Chondrocyte (in vitro differentiated cells): Measurements from ENCODE around the gene IFT27. TPM values are rescaled to one million over a fixed set of nuclear protein-coding genes. Genes with fewer than 3 reads are reported as not detected.

Source experiments
- DNase-seq: peaks from one replicate; pipeline ENCODE4 v3.0.0; 2021; ENCODE audit warnings: mixed read lengths, low spot score
- H3K27ac Mint-ChIP-seq: one replicate; pipeline ENCODE4 v1.8.0; 2021; ENCODE audit warnings: mild to moderate bottlenecking, moderate library complexity, mixed read lengths; ENCODE audit not compliant: unreplicated experiment
- H3K27me3 Mint-ChIP-seq: 2 replicates; pipeline ENCODE4 v1.8.0; 2021; ENCODE audit warnings: low read depth, mixed read lengths
- H3K36me3 Mint-ChIP-seq: 2 replicates; pipeline ENCODE4 v1.8.0; 2021; ENCODE audit warnings: low read depth, mixed read lengths
- H3K4me1 Mint-ChIP-seq: 2 replicates; pipeline ENCODE4 v1.8.0; 2021; ENCODE audit warnings: low read depth, mild to moderate bottlenecking, mixed read lengths
- H3K4me3 Mint-ChIP-seq: one replicate; pipeline ENCODE4 v1.8.0; 2021; ENCODE audit warnings: mild to moderate bottlenecking, moderate library complexity, mixed read lengths; ENCODE audit not compliant: unreplicated experiment
- H3K9me3 Mint-ChIP-seq: 2 replicates; pipeline ENCODE4 v1.8.0; 2021; ENCODE audit warnings: low read depth, mixed read lengths
- CTCF ChIP-seq: fragments of 200-600 bp; sonication (generic); IDR thresholded peaks from 2 replicates; pipeline ENCODE4 v1.5.0; 2021; ENCODE audit warnings: antibody characterized with exemption, mild to moderate bottlenecking, moderate library complexity
- total RNA-seq: library from RNA; stranded (reverse); gene quantifications from 3 replicates; pipeline ENCODE4 v1.2.1, GENCODE V29; 2021

IFT27 gene
- total RNA-seq, 1 donor from 2014 or later, result 24.4 TPM

GRCh38 chr22:36727110-36727509, 48.8 kb downstream of the IFT27 start:
- Mint-ChIP-seq H3K9me3 (no peaks in the 10 kb centered on the region), H3K4me1 (no peaks in the 10 kb centered on the region), H3K4me3 (no peak overlapping the region), H3K36me3 (peaks cover 3% of the 10 kb centered on the region), H3K27me3 (peaks cover 70% of the 10 kb centered on the region), H3K27ac (no peak overlapping the region)
- no peak for TF ChIP-seq CTCF
- DNase-seq, result no peak

- Mint-ChIP-seq H3K27ac (no peak overlapping the region), H3K27me3 (peaks cover 72% of the 10 kb centered on the region), H3K9me3 (no peaks in the 10 kb centered on the region), H3K36me3 (peaks cover 1% of the 10 kb centered on the region), H3K4me1 (no peaks in the 10 kb centered on the region), H3K4me3 (no peak overlapping the region)
- TF ChIP-seq CTCF, result no peak
- DNase-seq, result no peak
These were observed 49.9 kb downstream of the IFT27 start for GRCh38 chr22:36726007-36726380.

GRCh38 chr22:36725366-36726006, 50.4 kb downstream of the IFT27 start:
- Mint-ChIP-seq H3K4me1 (no peaks in the 10 kb centered on the region), H3K4me3 (no peak overlapping the region), H3K27me3 (peaks cover 77% of the 10 kb centered on the region), H3K36me3 (peaks cover 1% of the 10 kb centered on the region), H3K27ac (no peak overlapping the region), H3K9me3 (no peaks in the 10 kb centered on the region)
- no peak for TF ChIP-seq CTCF
- DNase-seq, result no peak

GRCh38 chr22:36724836-36725235, 51.1 kb downstream of the IFT27 start:
- no peak for TF ChIP-seq CTCF
- peaks cover 79% of the 10 kb centered on the region for H3K27me3 Mint-ChIP-seq
- no peak overlapping the region for H3K4me3 Mint-ChIP-seq
- no peaks in the 10 kb centered on the region for H3K9me3 Mint-ChIP-seq
- H3K27ac Mint-ChIP-seq, result no peak overlapping the region
- peaks cover 1% of the 10 kb centered on the region for H3K36me3 Mint-ChIP-seq
- no peaks in the 10 kb centered on the region for H3K4me1 Mint-ChIP-seq
- DNase-seq, result no peak

- Mint-ChIP-seq H3K4me3 (no peak overlapping the region), H3K27me3 (peaks cover 77% of the 10 kb centered on the region), H3K9me3 (no peaks in the 10 kb centered on the region), H3K27ac (no peak overlapping the region), H3K4me1 (no peaks in the 10 kb centered on the region), H3K36me3 (peaks cover 1% of the 10 kb centered on the region)
- DNase-seq, result no peak
- TF ChIP-seq CTCF, result no peak
These were observed 53.9 kb downstream of the IFT27 start for GRCh38 chr22:36722055-36722454.
